GM12865 (cell line): ENCODE results near the gene IL1RN.
"Not testable (repeated sequence)": the region's sequence is repeated elsewhere in the genome, so short reads cannot be mapped to it uniquely, and the experiment has no call there.

Source experiments
- DNase-seq: peaks from one replicate; pipeline ENCODE4 v3.0.0; 2010; ENCODE audit warnings: low read depth
- H3K4me3 ChIP-seq: 2 replicates; pipeline ENCODE4 v1.5.1; 2011; ENCODE audit warnings: mild to moderate bottlenecking, low read depth, low read length, control low read depth
- CTCF ChIP-seq: IDR thresholded peaks from 2 replicates; pipeline ENCODE4 v1.5.1; 2011; ENCODE audit warnings: low read length, control low read depth, low read depth, inconsistent platforms; ENCODE audit not compliant: insufficient read depth; ENCODE audit errors: missing control alignments

The IL1RN gene

DNA sequence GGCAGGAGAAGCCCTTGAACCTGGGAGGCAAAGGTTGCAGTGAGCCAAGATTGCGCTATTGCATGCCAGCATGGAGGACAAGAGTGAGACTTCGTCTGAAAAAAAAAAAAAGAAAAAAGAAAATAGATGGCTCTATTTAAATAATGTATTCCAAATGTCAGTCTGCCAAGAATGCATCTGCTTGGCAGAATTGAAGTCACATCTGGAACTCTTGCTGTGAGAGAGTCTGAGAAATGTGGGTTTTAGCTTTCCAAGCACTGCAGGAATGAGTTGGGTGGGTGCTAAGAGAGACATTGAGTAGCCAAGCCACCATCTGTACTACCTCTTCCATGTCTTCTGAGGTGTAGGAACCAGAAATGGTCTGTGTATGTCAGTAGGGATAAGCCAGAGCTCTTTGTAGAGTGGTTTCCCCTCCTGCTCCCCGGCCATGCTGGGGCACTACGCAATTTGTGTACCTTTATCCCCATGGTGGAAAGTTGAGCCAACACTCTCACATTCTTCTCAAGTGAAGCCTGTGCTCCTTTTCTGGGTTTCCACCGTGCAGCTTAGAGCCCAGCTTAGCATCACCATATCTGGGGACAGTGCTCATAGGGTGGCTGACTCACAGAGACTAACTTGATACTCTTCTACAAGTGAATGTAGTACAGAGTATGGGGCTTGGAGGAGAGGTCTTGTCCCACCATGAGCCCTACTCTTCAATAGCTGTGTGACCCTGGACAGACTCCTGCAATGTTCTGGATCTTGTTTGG, 34.4 kb upstream of the IL1RN start:
- no peak for TF ChIP-seq CTCF
- H3K4me3 ChIP-seq: no peak overlapping the region
- DNase-seq: no peak

DNA sequence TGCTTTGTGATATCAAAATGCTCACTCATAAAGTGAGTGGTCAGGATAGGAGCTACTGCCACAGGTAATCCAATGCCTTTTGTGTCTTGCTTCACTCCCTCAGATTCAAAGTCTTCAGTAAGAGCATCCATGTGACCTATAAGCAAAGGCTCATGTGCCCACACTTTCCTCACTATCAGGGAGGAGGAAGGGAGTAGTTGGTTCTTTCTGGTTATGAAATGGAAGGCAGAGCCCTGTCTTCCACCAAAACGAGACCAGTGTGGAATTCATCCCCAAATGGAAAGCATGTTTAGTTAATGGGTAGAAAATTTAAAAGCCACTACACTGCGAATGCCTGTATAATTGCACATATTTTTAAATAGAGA, 33.8 kb upstream of the IL1RN start:
- no peak for TF ChIP-seq CTCF
- DNase-seq: no peak
- H3K4me3 ChIP-seq: no peak overlapping the region

DNA sequence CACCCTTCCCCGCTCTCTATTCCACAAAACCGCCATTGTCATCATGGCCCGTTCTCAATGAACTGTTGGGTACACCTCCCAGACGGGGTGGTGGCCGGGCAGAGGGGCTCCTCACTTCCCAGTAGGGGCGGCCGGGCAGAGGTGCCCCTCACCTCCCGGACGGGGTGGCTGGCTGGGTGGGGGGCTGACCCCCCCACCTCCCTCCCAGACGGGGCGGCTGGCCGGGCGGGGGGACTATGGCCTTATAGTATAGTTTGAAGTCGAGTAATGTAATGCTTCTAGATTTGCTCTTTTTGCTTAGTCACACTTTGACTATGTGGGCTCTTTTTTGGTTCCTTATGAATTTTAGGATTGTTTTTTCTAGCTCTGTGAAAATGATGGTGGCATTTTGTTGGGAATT, 31.1 kb upstream of the IL1RN start:
- DNase-seq, H3K4me3 ChIP-seq: not testable (repeated sequence)

GRCh38 chr2:113096842-113097618, 30.4 kb upstream of the IL1RN start:
- not testable (repeated sequence) for DNase-seq, H3K4me3 ChIP-seq

DNA sequence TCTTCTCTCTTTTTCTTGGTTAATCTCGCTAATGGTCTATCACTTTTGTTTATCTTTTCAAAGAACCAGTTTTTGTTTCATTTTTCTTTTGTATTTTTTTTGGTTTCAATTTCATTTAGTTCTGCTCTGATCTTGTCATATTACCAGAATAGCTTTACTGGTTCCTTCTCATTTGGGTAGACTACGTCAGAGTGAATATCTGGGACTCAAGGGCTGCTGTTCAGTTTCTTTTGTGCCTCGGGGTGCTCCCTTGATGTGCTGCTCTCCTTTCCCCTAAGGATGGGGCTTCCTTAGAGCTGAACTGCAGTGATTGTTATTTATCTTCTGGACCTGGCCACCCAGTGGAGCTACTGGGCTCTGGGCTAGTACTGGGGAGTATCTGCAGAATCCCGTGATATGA, 29.4 kb upstream of the IL1RN start:
- no peak overlapping the region; the same call in 1 of the 2 replicates for H3K4me3 ChIP-seq
- no peak for TF ChIP-seq CTCF
- peak; percentile 31 for DNase-seq

DNA sequence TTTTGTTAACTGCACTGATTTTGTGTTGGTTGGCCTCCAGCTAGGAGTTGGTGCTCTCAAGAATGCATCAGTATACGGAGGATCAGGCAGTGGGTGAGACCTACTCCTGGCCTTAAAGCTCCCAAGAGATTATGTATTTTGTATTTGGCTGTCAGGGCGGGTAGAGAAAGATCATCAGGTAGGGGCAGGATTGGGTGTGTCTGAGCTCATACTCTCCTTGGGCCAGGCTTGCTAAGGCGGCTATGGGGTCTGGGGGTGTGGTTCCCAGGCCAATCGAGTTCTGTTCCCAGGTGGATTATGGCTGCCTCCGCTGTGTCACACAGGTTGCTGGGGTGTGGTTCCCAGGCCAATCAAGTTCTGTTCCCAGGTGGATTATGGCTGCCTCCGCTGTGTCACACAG, 28.9 kb upstream of the IL1RN start:
- DNase-seq: no peak
- TF ChIP-seq CTCF: no peak
- H3K4me3 ChIP-seq: no peak overlapping the region

DNA sequence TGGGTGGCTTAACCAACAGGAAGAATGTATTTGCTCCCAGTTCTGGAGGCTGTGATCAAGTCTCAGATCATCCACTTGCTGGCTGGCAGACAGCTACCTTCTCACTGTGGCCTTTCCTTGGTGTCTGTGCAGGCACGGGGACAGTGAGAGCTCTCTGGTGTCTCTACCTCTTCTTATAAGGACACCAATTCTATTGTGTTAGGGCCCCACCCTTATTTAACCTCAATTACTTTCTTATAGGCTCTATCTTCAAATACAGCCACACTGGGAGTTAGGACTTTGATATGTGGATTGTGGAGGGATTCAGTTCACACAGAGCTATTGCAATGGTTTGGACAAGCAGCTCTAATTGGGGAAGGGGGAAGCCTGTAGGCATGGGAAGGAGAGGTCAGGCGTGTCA, 25.3 kb upstream of the IL1RN start:
- H3K4me3 ChIP-seq: no peak overlapping the region
- no peak for DNase-seq
- no peak for TF ChIP-seq CTCF

DNA sequence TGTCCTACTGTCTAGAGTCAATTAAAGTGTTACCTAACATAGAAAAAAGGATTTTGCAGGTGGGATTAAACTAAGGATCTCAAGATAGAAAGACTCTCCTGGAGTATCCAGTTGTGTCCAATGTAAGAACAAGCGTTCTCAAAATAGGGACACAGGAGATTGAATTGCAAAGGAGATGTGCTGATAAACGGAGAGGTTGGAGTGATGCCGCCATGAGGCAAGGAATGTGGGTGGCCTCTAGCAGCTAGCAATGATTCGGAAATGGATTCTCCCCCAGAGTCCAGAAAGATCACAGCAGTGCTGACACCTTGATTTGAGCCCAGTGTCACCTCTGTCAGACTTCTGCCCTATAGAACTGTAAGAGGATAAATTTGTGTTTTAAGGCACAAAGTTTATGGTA, 24.1 kb upstream of the IL1RN start:
- DNase-seq: no peak
- H3K4me3 ChIP-seq: no peak overlapping the region
- TF ChIP-seq CTCF: no peak
